Caco-2 (cell line): Measurements from ENCODE around the gene FBN3. TPM values are rescaled to one million over a fixed set of nuclear protein-coding genes. Genes with fewer than 3 reads are reported as not detected.

Source experiments
- BruUV-seq: library from RNA; stranded (reverse); fragments of 400-500 nt; replicated peaks from 2 replicates; lab custom pipeline; 2021; lab: Mats Ljungman, UMichigan
- CTCF ChIA-PET: fragments of 300-600 bp; sonication (Branson Sonifier 250); formaldehyde crosslinking; loops from one replicate; lab custom pipeline; 2022; ENCODE audit warnings: antibody characterized with exemption; lab: Charles Lee
- POLR2A ChIA-PET: fragments of 300-600 bp; sonication (Branson Sonifier 250); formaldehyde crosslinking; loops from one replicate; lab custom pipeline; 2022; ENCODE audit warnings: antibody characterized with exemption; lab: Charles Lee
- DNase-seq, 2 experiments: peaks; one replicate each; pipeline versions ENCODE4 v3.0.0 to v3.0.0-alpha.2; 2020 to 2022
- H3K27me3 ChIP-seq: replicated peaks from 2 replicates; pipeline ENCODE4 v1.6.0; 2011; ENCODE audit warnings: low read length; ENCODE audit not compliant: control insufficient read depth, insufficient read depth
- H3K36me3 ChIP-seq: 2 replicates; pipeline ENCODE4 v1.5.1; 2011; ENCODE audit warnings: low read length; ENCODE audit not compliant: control insufficient read depth, insufficient read depth
- H3K4me1 ChIP-seq: fragments of 250-450 bp; sonication (Bioruptor Pico); 2 replicates; pipeline ENCODE4 v1.5.1; 2020; ENCODE audit warnings: mild to moderate bottlenecking
- H3K4me3 ChIP-seq: 2 replicates; pipeline ENCODE4 v1.5.1; 2011; ENCODE audit warnings: low read depth, mild to moderate bottlenecking, control low read depth, low read length
- H3K9me3 ChIP-seq: fragments of 250-450 bp; sonication (Bioruptor Pico); 2 replicates; pipeline ENCODE4 v1.5.1; 2020; ENCODE audit warnings: mild to moderate bottlenecking, moderate library complexity
- H3K27ac Mint-ChIP-seq: one replicate; pipeline ENCODE4 v1.8.0; 2022; ENCODE audit warnings: mixed read lengths; ENCODE audit not compliant: unreplicated experiment
- H3K27me3 Mint-ChIP-seq: one replicate; pipeline ENCODE4 v1.8.0; 2022; ENCODE audit warnings: mixed read lengths; ENCODE audit not compliant: insufficient read depth, unreplicated experiment
- H3K36me3 Mint-ChIP-seq: one replicate; pipeline ENCODE4 v1.8.0; 2022; ENCODE audit warnings: mild to moderate bottlenecking, mixed read lengths; ENCODE audit not compliant: insufficient read depth, unreplicated experiment
- H3K4me1 Mint-ChIP-seq: one replicate; pipeline ENCODE4 v1.8.0; 2022; ENCODE audit warnings: low read depth, mixed read lengths; ENCODE audit not compliant: unreplicated experiment
- H3K4me3 Mint-ChIP-seq: one replicate; pipeline ENCODE4 v1.8.0; 2022; ENCODE audit warnings: mild to moderate bottlenecking, moderate library complexity, mixed read lengths; ENCODE audit not compliant: unreplicated experiment
- H3K9me3 Mint-ChIP-seq: one replicate; pipeline ENCODE4 v1.8.0; 2022; ENCODE audit warnings: mixed read lengths; ENCODE audit not compliant: unreplicated experiment
- CTCF ChIP-seq, 2 experiments: fragments of 200-600 bp in 1 of 2; IDR thresholded peaks; 1 replicate in 1 of 2; 2 replicates in 1 of 2; pipeline versions ENCODE4 v1.5.1 to v1.8.0; 2011 to 2022; ENCODE audit warnings: antibody characterized with exemption in 1 of 2, control low read depth in 1 of 2, inconsistent platforms in 1 of 2, low read depth in 1 of 2, low read length in 1 of 2, mild to moderate bottlenecking in 1 of 2, moderate library complexity in 1 of 2; ENCODE audit not compliant: insufficient read depth in 1 of 2, severe bottlenecking in 1 of 2, unreplicated experiment in 1 of 2
- intact Hi-C: fragments of 100-400 bp; cut with micrococcal nuclease; formaldehyde crosslinking; loops from one replicate; pipeline ENCODE4 v1.10.0; 2022; ENCODE audit not compliant: unreplicated experiment
- total RNA-seq: library from RNA; stranded (reverse); gene quantifications from 2 replicates; pipeline ENCODE4 v1.2.3, GENCODE V29; 2022

Gene FBN3
- total RNA-seq, 1 experiment from 2014 or later = 16.4 TPM

- H3K36me3 Mint-ChIP-seq = no peaks in the 10 kb centered on the region
- peak; percentile 76 to 82 for DNase-seq
- Histone ChIP-seq H3K36me3 (no peaks in the 10 kb centered on the region), H3K27me3 (no peaks in the 10 kb centered on the region), H3K4me1 (peaks cover 21% of the 10 kb centered on the region), H3K9me3 (no peaks in the 10 kb centered on the region; the same call in 1 of the 2 replicates), H3K4me3 (no peak overlapping the region)
- H3K27ac Mint-ChIP-seq = peak overlapping the region; percentile 77
- H3K9me3 Mint-ChIP-seq = no peaks in the 10 kb centered on the region
- POLR2A ChIA-PET = no interaction called here
- CTCF ChIA-PET = no interaction called here
- H3K4me3 Mint-ChIP-seq = no peak overlapping the region
- no TSS peak for BruUV-seq
- H3K4me1 Mint-ChIP-seq = peaks cover 14% of the 10 kb centered on the region
- TF ChIP-seq CTCF (IDR thresholded peaks at IDR 0.05; ENCODE audit: insufficient read depth in 1 of 2, low read depth in 1 of 2, low read length in 1 of 2, severe bottlenecking in 1 of 2, unreplicated experiment in 1 of 2) = no peak
- intact Hi-C loops = no loop called here
- no peaks in the 10 kb centered on the region for H3K27me3 Mint-ChIP-seq
These were observed 67.5 kb downstream of the FBN3 start for GRCh38 chr19:8081569-8082550.

GRCh38 chr19:8080832-8081231 lies 68.6 kb downstream of the FBN3 start:
- Histone ChIP-seq H3K27me3 (no peaks in the 10 kb centered on the region), H3K4me1 (peaks cover 21% of the 10 kb centered on the region), H3K4me3 (no peak overlapping the region), H3K36me3 (no peaks in the 10 kb centered on the region), H3K9me3 (no peaks in the 10 kb centered on the region; the same call in 1 of the 2 replicates)
- Mint-ChIP-seq H3K27ac (peak overlapping the region; percentile 53), H3K4me1 (peaks cover 14% of the 10 kb centered on the region), H3K9me3 (no peaks in the 10 kb centered on the region), H3K4me3 (no peak overlapping the region), H3K27me3 (no peaks in the 10 kb centered on the region), H3K36me3 (no peaks in the 10 kb centered on the region)
- POLR2A ChIA-PET = no interaction called here
- intact Hi-C loops = no loop called here
- BruUV-seq = no TSS peak
- CTCF ChIA-PET = no interaction called here
- DNase-seq = no peak
- TF ChIP-seq CTCF (IDR thresholded peaks at IDR 0.05; ENCODE audit: insufficient read depth in 1 of 2, low read depth in 1 of 2, low read length in 1 of 2, severe bottlenecking in 1 of 2, unreplicated experiment in 1 of 2) = no peak

DNA sequence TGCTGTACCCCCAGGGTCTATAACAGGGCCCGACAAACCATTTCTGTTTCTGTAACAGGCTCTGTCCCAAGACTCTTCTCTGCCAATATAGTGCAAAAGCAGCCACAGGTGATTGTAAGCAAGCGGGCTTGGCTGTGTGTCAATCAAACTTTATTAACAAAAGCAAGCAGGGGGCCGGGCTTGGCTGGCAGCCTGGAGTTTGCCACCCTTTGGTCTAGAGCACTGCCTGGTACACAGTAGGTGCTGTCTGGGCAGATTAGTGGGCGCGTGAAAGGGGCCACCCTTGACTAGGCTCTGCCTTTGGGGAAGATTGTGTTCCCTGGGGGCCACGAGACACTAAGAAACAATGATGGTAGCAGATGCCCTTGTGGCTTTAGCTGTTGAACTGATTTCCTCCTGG lies 69.4 kb downstream of the FBN3 start:
- Mint-ChIP-seq H3K9me3 (no peaks in the 10 kb centered on the region), H3K27ac (no peak overlapping the region), H3K27me3 (no peaks in the 10 kb centered on the region), H3K36me3 (no peaks in the 10 kb centered on the region), H3K4me3 (no peak overlapping the region), H3K4me1 (peaks cover 14% of the 10 kb centered on the region)
- POLR2A ChIA-PET = no interaction called here
- H3K4me1 ChIP-seq = peaks cover 15% of the 10 kb centered on the region
- TF ChIP-seq CTCF (IDR thresholded peaks at IDR 0.05; ENCODE audit: insufficient read depth in 1 of 2, low read depth in 1 of 2, low read length in 1 of 2, severe bottlenecking in 1 of 2, unreplicated experiment in 1 of 2) = no peak
- H3K36me3 ChIP-seq = no peaks in the 10 kb centered on the region
- no peak for DNase-seq
- H3K4me3 ChIP-seq = no peak overlapping the region
- no peaks in the 10 kb centered on the region for H3K27me3 ChIP-seq
- CTCF ChIA-PET = no interaction called here
- intact Hi-C loops = no loop called here
- no TSS peak for BruUV-seq
- no peaks in the 10 kb centered on the region; the same call in 1 of the 2 replicates for H3K9me3 ChIP-seq
